SU-DHL-6 (cell line): ENCODE results near the gene PHACTR2.

ENCODE experiments used
- H2AFZ ChIP-seq: fragments of 200-600 bp; sonication (generic); 2 replicates; pipeline ENCODE4 v1.6.1; 2014; ENCODE audit warnings: low read depth, mild to moderate bottlenecking, moderate library complexity, mixed read lengths, antibody characterized with exemption, low read length; ENCODE audit not compliant: severe bottlenecking
- H3F3A ChIP-seq: fragments of 200-600 bp; shearing (Covaris generic); 2 replicates; pipeline ENCODE4 v1.6.0; 2016; ENCODE audit warnings: antibody characterized with exemption, mild to moderate bottlenecking; ENCODE audit not compliant: insufficient read depth
- H3K27ac ChIP-seq: fragments of 200-600 bp; sonication (generic); 2 replicates; pipeline ENCODE4 v1.5.1; 2016; ENCODE audit warnings: low read depth, mild to moderate bottlenecking, low read length, moderate library complexity, mixed read lengths
- H3K27me3 ChIP-seq: fragments of 200-600 bp; sonication (generic), shearing (Covaris generic); 2 replicates; pipeline ENCODE4 v1.6.0; 2014; ENCODE audit warnings: mild to moderate bottlenecking, low read length
- H3K36me3 ChIP-seq: fragments of 200-600 bp; sonication (generic); 2 replicates; pipeline ENCODE4 v1.6.1; 2014; ENCODE audit warnings: mild to moderate bottlenecking, low read length, mixed read lengths
- H3K4me2 ChIP-seq: fragments of 300-600, 200-600 bp; shearing (Covaris generic), sonication (generic); 2 replicates; pipeline ENCODE4 v1.6.0; 2014; ENCODE audit warnings: low read length, low read depth, mild to moderate bottlenecking; ENCODE audit not compliant: poor library complexity, severe bottlenecking
- H3K4me3 ChIP-seq: fragments of 200-600 bp; sonication (generic); 2 replicates; pipeline ENCODE4 v1.5.1; 2014; ENCODE audit warnings: antibody characterized with exemption, low read length, mild to moderate bottlenecking, mixed read lengths; ENCODE audit not compliant: insufficient read depth, poor library complexity, severe bottlenecking
- H3K79me2 ChIP-seq: fragments of 200-600 bp; sonication (generic); 2 replicates; pipeline ENCODE4 v1.6.1; 2014; ENCODE audit warnings: mild to moderate bottlenecking, low read length, moderate library complexity; ENCODE audit not compliant: insufficient read depth
- H3K9ac ChIP-seq: fragments of 200-600 bp; sonication (generic); 2 replicates; pipeline ENCODE4 v1.7.0; 2014; ENCODE audit warnings: mild to moderate bottlenecking, low read length
- H3K9me2 ChIP-seq: fragments of 200-600 bp; sonication (generic); replicated peaks from 2 replicates; pipeline ENCODE4 v1.6.1; 2014; ENCODE audit warnings: low read length; ENCODE audit not compliant: insufficient read depth
- H3K9me3 ChIP-seq: fragments of 200-600 bp; sonication (generic); 2 replicates; pipeline ENCODE4 v1.6.1; 2014; ENCODE audit warnings: low read length, mixed read lengths; ENCODE audit not compliant: insufficient read depth
- H4K20me1 ChIP-seq: fragments of 200-600 bp; sonication (generic); 2 replicates; pipeline ENCODE4 v1.6.1; 2014; ENCODE audit warnings: low read depth, mild to moderate bottlenecking, antibody characterized with exemption, low read length, moderate library complexity, mixed read lengths
- EZH2phosphoT487 ChIP-seq: fragments of 200-600 bp; sonication (generic), shearing (Covaris generic); conservative IDR thresholded peaks from 2 replicates; pipeline ENCODE4 v1.6.1; 2018; ENCODE audit warnings: mild to moderate bottlenecking, antibody characterized with exemption, low read length, moderate library complexity, mixed read lengths
- TF ChIP-seq, protein P1 (sequence below): fragments of 200-600 bp; sonication (generic); IDR thresholded peaks from one replicate; pipeline ENCODE4 v1.5.1; 2017; ENCODE audit warnings: antibody characterized with exemption, mild to moderate bottlenecking, low read length, moderate library complexity; ENCODE audit not compliant: insufficient read depth, poor library complexity, severe bottlenecking

PHACTR2 gene

DNA sequence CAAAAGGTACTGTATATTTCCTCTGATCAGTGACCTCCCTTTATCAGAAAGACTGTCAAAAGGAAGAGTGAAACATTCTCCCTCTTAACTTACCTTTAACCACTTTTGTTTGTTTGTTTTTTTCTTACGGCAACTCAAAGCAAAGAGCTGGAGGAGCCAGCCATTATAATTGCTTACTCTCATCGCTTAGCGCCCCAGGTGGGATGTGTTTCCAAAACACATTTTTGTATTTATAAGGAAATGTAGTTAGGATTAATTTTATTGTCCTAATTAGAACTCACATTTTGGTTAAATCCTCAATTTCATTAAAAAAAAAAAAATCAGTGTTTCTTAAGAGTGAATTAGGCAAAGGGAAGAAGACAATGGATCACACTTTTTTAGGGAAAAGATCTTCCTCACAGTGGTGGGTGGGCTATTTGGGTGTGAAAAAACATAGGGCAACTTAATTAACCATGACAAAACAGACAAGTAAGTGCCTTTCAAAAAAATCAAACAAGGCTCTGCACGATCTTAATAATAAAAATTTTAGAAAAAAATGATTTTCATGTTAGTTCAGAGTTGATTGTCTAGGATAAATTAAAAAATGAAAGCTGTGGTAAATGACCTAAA lies 1.2 kb upstream of the PHACTR2 start:
- Histone ChIP-seq H3K36me3 (no peaks in the 10 kb centered on the region), H3K9ac (no peak overlapping the region), H3K4me3 (no peak overlapping the region), H3K79me2 (no peaks in the 10 kb centered on the region), H3K27me3 (no peaks in the 10 kb centered on the region), H2AFZ (no peak overlapping the region), H3K9me3 (no peaks in the 10 kb centered on the region), H4K20me1 (no peaks in the 10 kb centered on the region), H3K9me2 (no peaks in the 10 kb centered on the region), H3K27ac (no peak overlapping the region), H3K4me2 (no peak overlapping the region), H3F3A (no peaks in the 10 kb centered on the region)
- TF ChIP-seq, protein P1, sequence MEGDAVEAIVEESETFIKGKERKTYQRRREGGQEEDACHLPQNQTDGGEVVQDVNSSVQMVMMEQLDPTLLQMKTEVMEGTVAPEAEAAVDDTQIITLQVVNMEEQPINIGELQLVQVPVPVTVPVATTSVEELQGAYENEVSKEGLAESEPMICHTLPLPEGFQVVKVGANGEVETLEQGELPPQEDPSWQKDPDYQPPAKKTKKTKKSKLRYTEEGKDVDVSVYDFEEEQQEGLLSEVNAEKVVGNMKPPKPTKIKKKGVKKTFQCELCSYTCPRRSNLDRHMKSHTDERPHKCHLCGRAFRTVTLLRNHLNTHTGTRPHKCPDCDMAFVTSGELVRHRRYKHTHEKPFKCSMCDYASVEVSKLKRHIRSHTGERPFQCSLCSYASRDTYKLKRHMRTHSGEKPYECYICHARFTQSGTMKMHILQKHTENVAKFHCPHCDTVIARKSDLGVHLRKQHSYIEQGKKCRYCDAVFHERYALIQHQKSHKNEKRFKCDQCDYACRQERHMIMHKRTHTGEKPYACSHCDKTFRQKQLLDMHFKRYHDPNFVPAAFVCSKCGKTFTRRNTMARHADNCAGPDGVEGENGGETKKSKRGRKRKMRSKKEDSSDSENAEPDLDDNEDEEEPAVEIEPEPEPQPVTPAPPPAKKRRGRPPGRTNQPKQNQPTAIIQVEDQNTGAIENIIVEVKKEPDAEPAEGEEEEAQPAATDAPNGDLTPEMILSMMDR = no peak
- TF ChIP-seq EZH2phosphoT487 = no peak

DNA sequence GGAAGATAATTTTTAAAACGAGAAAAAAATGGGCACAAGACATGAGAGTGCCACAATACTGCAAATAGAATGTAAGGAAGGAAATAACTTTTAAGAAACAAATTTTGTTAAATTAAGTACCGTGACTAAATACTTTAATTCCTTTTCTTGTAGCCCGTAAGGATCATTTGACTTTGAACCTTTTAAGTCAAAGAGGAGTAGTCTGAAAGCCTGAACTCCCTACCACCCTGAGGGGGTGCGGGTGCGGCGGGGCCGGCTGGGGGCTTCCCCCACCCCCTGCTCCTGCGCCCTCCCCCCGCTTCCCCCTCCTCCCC lies 231 bp upstream of the PHACTR2 start:
- no peaks in the 10 kb centered on the region for H4K20me1 ChIP-seq
- TF ChIP-seq, protein P1 = no peak
- TF ChIP-seq EZH2phosphoT487 = no peak
- H3K27ac ChIP-seq = no peak overlapping the region
- H3F3A ChIP-seq = no peaks in the 10 kb centered on the region
- no peak overlapping the region for H3K4me2 ChIP-seq
- H3K36me3 ChIP-seq = no peaks in the 10 kb centered on the region
- no peaks in the 10 kb centered on the region for H3K9me2 ChIP-seq
- no peak overlapping the region for H2AFZ ChIP-seq
- H3K27me3 ChIP-seq = no peaks in the 10 kb centered on the region
- H3K4me3 ChIP-seq = no peak overlapping the region
- no peaks in the 10 kb centered on the region for H3K79me2 ChIP-seq
- H3K9me3 ChIP-seq = no peaks in the 10 kb centered on the region
- H3K9ac ChIP-seq = no peak overlapping the region

DNA sequence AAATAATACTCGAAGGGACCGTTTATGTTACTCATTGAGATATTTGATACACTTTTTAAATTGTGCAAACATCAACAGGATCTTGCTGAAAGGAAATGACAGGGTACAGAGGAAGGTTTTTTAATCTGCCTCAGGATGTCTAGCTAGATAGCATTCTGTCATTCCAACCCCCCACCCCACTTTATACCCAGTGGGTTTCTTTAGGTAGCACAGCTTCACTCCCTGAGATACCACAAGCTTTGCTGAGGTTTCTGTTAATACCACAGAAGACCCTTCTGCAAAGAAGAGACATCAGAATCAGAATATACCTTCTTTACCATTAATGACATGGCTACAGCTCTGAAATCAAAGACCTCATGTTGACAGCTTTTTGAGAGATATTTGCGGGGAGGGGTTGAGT lies 1.3 kb downstream of the PHACTR2 start:
- Histone ChIP-seq H3K27me3 (no peaks in the 10 kb centered on the region), H3K9me3 (no peaks in the 10 kb centered on the region), H3K9ac (no peak overlapping the region), H3K4me3 (no peak overlapping the region), H2AFZ (no peak overlapping the region), H3K9me2 (no peaks in the 10 kb centered on the region), H3K79me2 (no peaks in the 10 kb centered on the region), H3K27ac (no peak overlapping the region), H3F3A (no peaks in the 10 kb centered on the region), H3K36me3 (no peaks in the 10 kb centered on the region), H4K20me1 (no peaks in the 10 kb centered on the region), H3K4me2 (no peak overlapping the region)
- no peak for TF ChIP-seq EZH2phosphoT487

DNA sequence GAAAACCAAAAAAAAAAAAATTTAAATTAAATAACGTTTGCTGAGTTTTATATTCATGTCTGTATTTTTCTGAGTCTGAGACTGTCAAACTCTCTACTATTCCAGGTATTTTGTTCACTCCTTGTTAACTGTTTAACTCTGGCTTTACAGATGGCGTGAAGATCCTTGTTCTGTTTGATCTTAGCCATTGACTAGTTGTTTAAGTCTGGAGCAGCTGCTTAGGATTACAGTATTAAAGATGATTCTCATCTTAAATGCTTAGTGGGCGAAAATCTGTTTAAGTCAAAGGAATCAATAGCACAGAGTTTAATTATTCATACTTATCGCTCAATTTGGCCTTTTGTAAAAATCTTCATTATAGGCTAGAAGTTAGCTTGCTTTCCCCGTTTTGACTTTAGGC lies 2.4 kb downstream of the PHACTR2 start:
- Histone ChIP-seq H3K27ac (no peak overlapping the region), H3K79me2 (no peaks in the 10 kb centered on the region), H3K4me3 (no peak overlapping the region), H3K9me3 (no peaks in the 10 kb centered on the region), H3K36me3 (no peaks in the 10 kb centered on the region), H3K9me2 (no peaks in the 10 kb centered on the region), H2AFZ (no peak overlapping the region), H3K9ac (no peak overlapping the region), H3K27me3 (no peaks in the 10 kb centered on the region), H4K20me1 (no peaks in the 10 kb centered on the region), H3K4me2 (no peak overlapping the region), H3F3A (no peaks in the 10 kb centered on the region)
- TF ChIP-seq, protein P1 = no peak
- no peak for TF ChIP-seq EZH2phosphoT487
